GM18507 (cell line): Measurements from ENCODE around the gene NREP.
"Not testable (repeated sequence)": the region's sequence is repeated elsewhere in the genome, so short reads cannot be mapped to it uniquely, and the experiment has no call there.

Experiments used
- DNase-seq: peaks from one replicate; pipeline ENCODE4 v3.0.0; 2011; ENCODE audit warnings: low read depth; ENCODE audit not compliant: insufficient read length; ENCODE audit errors: extremely low spot score
- FAIRE-seq: peaks from 2 replicates; lab custom pipeline; 2011; peaks lifted over from hg19 to GRCh38; lab: Jason Lieb, UNC

NREP gene

DNA sequence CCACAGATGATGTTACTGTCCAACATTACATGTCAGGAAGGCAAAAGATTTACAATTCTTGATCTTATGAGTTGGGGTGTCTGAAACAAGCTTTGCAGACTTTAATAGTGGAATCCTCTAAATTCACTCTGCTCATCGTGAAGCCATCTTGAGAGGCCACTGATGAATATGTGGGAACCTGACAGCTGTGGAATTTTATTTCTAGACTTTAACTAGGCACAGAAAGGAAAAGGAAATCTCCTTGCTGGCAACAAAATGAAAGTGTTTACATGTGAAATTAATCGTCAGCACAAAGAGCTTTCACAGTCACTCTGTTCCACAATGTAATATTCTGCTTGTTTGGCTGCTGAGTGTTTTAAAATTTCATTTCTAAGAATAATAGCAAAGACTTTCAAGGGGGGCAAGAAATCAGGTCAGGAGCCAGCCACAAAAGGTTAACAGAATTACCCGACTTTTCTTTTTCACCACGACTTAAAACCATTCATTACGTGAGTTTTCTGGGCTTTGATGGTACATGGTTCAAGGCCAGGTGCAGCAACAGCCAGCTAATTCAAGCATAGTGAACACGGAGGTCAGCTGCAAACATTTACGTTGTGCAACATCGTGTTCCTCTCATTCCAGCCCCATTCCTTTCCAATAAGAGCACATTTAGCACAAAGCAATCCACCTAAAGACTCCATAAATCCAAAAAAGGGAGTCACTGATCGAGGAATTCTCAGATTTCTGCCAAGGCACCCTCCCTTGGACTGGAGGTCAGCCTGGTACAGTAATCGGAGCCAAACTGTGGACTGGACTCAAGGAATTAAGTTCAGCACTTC, 14.6 kb downstream of the NREP start:
- DNase-seq (no peak), FAIRE-seq (peak; percentile 65)

DNA sequence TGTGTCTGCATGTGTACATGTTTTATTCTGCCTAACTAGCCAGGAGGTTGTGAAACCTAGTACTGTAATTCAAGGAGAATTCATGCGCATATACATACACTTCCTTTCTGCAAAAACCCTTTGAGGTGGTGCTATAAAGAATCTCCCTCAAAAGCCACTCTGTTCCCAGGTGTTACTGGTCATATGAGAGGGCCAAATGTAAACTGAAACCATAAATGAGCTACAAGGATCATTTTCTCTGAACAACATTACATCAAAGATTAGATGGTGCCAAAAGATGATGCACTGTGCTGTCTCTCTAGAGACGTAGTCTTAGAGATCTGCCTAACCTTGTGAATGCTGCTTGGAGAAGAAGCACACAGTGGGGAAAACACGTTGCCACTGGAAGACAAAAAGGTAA, 15.7 kb downstream of the NREP start:
- DNase-seq (no peak), FAIRE-seq (peak; percentile 35)

DNA sequence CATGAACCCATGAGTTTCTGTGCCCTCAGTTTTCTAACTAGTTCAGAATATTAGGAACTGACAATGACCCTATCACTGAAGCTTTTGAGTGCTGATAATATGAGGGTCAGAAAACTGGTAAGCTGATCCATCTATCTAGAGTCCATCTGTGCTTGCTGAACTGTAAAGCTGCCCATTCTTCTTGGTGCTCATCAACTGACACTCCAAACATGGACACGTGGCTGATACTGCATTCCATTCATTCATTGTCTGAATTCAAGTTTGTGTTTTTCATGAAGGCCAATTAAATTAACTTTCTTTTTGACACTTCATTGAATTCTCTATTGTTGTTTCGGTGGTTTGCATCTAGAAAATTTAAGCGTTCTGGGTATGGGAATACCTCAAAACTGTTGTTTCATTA, 17.6 kb downstream of the NREP start:
- DNase-seq = no peak
- FAIRE-seq = no peak

DNA sequence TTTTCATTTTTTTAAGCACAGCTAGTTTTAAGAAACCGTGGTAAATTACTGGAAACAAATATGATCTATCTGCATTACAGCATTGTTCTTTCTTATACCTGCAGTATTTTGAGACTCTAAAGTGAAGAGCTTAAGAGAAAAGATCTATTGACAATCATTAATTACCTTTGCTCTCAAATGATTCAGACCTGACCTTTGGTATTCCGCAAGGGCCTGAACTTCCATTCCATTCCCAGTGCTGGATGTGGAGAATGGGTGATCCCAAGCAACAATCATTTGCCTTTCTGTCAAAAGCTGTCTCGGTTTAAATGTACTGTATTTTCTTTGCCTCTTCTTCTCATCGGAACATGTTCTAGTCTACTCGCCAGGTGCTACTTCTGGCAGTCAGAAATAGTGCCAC, 18.9 kb downstream of the NREP start:
- no peak for DNase-seq
- no peak for FAIRE-seq

DNA sequence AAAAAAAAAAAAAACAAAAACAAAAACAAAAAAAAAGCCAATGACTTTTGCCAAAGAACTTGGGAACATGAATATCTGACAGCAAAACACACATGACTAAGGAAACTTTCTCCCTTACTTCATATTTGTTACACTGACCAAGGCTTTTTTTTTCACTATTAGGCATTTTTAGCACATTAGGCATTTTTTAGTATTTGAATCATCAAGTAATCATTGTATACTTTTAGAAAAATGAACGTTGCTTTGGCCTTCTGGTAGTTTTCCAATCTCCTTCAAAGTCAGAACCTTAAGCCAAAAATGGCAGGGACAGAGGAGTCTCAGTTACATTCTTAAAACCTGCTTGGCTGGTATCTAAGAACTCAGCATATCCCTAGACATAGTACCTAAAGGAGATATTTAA, 19.3 kb downstream of the NREP start:
- DNase-seq = no peak
- FAIRE-seq = no peak

DNA sequence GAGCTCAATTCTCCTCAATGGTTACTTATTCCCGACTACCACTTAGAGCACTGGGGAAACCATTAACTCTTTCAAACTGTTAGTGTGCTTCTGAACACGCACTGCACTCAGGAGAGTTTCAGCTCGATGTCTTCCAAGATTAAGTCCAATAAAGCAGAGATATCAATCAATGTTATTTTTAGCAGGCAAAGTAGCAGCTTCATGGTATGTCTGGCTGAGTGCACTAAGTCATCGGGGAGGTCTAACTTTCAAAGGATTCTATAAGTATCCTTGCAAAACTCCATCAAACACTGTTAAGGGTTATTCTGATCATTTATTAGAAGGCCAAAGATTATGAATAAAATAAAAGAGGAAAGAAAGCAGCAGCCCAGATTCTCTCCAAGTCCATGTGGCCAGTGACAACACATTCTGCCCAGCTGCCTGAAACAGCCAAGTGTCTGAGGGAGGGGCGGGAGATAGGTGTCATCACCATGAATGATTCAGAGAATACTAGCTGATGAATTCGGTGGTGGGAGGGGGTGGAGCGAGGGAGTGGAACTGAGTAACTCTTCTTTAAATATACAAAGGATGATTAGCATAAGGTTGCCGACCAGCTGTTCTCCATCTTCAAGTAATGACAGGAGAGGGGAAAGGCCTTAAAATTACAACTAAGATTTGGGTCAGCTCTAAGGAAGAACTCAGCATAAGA, 21.3 kb downstream of the NREP start:
- DNase-seq (no peak), FAIRE-seq (no peak)

DNA sequence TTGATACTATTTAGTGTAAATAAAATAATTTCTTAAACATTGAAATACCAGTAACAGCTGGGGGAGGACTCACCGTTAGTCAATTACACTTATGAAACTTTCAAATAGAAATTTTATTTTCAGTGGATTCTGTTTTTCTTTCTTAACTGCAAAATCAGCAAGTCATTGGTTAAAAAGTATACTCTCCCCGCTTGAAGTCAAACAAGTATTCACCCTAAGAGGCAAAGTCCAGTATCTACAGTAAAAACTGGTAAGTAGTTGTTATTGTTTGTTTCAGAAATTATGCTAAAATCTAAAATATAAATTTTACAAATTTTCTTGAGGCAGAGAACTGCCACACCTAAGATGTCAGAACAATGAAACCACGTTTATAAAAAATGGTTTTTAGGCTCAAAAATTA, 22.4 kb downstream of the NREP start:
- FAIRE-seq = no peak
- no peak for DNase-seq

DNA sequence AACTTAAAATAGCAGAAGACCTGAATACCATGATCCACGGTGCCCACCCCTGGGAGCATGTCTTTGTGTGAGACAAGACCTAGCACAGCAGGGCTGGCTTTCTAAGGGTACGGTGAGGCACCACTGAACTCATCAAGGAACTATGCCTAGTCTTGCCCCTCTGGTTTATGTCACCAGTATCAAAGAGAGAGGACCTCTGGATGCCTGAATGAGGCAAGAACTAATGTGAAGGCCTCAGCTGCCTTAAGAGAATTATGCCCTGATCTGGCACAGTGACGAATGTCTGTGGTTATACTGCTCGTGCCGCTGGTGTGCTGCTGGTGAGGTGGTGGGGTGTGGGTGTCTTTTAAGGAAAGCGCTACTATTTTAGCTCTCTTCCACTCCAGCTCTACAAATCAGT, 23.0 kb downstream of the NREP start:
- FAIRE-seq (no peak), DNase-seq (no peak)

DNA sequence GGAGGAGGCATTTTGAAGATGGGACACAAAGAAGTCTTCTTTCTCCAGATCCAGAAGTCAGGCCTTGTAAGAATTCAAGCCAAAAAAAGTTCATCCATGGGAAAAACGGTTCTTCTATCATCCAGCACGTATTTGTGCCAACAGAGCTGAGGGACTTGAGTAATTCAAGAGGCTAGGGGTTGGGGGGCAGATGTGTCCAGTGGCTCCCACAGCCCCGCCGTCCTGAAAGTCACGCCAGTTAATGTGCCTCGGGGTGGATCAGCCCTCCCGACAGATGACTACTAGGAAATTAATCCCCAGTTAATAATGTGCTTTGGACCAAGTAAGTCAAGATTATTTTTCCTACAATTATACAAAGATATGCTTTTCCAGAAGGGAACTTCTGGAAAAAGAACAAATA, 23.4 kb downstream of the NREP start:
- no peak for DNase-seq

DNA sequence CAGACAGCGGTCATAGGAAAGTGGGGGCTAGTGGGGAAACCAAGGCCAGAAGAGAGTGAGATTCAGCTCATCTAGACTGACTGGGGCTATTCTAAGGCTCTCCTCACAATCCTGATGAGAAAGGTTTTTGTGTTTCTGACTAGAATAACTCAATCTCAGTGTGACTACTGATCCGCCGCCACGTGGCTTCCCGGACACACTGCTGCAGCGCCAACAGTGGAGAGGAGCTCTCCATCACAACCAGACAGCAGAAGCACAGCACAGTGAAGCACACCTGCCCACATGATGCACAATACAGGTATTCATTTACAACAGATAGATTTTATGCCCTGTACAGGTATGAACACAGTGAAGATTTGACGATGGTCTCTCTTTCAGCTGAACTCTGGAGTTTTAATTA, 25.4 kb downstream of the NREP start:
- FAIRE-seq = no peak
- no peak for DNase-seq

More for the DNA sequence above, 23.4 kb downstream of the NREP start:
- no peak for FAIRE-seq

DNA sequence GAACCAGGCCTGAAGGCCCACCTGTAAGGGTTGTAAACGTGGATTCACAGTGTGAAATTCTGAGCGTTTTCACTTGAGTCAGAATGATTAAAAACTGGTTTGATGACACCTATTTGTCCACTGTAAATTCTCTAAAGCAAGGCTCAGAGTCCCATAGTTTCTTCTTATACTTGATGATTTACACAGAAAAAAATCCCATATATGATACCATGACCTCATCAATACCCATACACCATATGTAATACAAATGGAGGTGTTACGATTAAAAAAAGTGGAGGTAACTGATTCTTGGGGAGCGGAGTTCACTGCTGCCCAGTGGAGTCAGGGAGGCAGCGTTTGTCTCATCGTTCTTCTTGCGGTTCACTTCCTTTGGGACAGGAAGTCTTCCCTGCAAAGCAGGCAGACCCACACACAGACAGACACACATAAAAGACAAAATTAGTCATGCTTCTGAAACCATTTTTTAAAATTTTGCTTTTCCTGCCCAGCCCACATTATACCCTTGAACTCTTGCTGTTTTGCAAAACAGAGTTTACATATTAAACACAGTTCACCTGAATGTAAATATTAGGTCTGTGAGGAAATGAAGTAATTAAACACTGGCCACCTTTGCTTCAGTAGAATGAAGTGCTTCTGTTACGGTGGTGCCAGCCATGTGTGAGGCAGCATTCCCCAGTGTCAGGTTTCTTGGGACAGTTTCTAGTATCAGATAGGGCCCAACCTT, 26.2 kb downstream of the NREP start:
- DNase-seq (no peak), FAIRE-seq (no peak)

DNA sequence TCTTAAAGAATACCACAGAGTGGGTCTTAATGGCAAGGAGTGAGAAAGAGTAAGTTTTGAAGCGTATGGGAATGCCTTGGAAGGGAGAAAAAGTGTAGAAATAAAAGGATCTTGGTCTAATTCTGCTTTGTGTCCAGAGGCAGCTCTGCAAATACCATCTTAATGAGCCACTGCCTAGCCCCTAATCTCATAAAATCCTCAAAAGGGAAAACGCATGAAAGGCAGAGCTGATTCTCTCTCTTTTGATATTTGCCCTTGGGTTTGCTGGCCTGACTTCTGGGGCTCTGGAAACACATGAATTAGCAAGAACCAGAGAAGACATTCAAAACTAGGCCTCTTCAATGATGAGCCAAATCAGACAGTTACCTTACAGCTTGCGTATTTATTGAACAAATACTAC, 28.1 kb downstream of the NREP start:
- FAIRE-seq (no peak), DNase-seq (no peak)

DNA sequence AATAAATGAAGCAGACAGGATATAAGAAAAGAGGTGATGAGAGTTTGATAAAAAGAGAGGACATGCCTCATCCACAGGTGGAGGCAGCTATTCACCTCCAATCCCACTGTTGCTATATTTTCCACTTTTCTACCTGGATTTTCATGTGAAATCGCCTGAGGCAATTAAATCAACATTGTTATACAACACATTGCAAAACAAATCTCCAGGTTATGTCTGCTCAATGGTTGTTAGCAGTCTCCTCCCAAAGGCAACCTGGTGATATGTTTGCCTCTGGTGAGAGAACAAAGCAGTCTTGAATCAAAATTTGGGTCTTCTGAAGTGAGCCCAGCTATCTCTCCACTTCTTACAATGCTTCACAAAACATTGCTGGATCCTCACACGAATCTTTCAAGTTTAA, 30.0 kb downstream of the NREP start:
- no peak for DNase-seq
- no peak for FAIRE-seq

DNA sequence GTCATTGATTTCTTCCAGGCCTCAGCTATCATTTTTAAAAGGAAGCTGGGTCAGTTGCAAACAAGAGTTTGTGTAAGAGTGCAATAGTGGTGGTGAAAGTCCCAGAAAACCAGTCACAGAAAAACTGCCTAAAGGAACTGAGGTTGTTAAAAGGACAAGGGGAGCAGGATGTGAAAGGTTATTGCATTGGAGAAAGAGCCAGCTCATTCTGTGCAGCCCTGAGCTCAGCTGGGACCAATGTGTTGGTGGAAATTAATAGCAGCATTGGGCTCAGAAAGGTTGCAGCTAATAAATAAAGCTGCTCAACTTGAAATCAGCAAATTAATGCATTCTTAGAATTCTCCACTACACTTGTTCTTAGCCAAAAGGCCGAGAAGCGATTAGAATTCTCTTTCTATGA, 34.9 kb downstream of the NREP start:
- DNase-seq (no peak), FAIRE-seq (no peak)

DNA sequence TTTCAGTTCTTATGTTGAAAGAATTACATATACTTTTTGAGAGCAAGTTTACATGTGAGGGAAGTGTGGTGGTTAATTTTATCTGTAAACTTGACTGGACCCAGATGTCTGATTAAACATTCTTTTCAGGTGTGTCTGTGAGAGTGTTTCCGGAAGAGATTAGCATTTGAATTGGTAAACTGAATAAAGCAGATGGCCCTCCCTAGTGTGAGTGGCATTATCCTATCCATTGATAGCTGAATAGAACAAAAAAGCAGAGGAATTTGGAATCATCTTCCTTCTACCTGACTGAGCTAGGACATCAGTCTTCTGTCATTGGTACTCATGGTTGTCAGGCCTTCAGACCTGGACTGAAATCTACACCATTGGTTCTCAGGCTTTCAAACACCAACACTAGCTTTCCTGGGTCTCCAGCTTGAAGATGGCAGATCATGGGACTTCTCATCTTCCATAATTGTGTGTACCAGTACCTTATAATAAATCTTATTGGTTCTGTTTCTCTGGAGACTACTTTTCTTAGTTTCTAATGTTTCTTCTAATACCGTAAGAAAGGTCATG, 36.6 kb downstream of the NREP start:
- FAIRE-seq = no peak
- DNase-seq = no peak

DNA sequence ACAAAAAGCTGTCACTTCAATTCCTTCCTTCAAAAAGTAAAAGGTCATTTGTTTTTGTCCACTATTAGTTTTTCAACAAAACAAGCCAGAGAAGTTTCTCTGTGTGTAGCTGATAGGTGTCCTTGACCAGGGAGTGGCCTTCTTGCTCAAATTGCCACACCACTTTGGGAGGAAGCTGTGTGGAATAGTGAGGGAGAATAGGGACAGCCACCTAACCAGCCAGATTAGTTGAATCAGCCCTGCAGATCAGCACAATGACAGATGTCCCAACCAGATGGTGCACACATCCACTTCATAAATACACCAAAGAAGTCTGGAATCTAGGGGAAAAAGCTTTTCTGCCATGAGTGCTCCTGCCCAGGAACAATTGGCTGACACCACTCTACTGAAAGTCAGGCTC, 37.2 kb downstream of the NREP start:
- DNase-seq = no peak
- FAIRE-seq = no peak

DNA sequence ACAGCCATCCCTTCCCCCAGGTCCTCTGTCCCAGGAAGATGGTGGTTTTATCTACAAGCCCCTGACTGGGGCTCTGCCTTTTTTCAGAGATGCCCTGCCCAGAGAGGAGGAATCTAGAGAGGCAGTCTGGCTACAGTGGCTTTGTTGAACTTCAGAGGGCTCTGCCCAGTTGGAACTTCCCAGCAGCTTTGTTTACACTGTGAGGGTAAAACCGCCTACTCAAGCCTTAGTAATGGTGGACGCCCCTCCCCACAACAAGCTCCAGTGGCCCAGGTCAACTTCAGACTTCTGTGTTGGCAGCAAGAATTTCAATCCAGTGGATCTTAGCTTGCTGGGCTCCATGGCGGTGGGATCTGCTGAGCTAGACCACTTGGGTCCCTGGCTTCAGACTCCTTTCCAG, 40.2 kb downstream of the NREP start:
- not testable (repeated sequence) for FAIRE-seq, DNase-seq

DNA sequence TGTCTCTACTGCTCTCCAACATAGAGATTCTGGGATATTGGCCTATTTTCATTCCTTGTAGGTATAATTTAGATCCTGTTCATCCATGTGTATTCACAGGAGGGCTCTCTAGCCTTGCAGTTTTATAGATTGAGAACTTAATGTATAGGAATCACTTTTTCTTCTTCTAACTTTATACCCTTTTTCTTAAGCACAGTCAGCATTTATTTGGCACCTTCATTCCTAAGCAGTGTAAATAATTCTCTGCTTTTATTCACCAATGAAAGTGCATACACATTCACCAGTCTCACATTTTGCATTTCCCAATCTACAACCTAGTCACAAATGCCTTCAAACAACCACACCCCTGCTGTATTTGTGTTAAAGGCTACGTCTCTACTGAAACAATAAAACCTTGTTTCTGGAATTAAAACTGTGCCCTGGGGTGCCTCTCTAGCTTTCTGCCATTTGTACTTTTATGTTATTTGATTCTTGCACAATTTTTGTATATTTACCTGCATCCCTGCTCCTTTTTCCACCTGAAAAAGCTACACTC, 49.3 kb downstream of the NREP start:
- no peak for DNase-seq
- FAIRE-seq = no peak

DNA sequence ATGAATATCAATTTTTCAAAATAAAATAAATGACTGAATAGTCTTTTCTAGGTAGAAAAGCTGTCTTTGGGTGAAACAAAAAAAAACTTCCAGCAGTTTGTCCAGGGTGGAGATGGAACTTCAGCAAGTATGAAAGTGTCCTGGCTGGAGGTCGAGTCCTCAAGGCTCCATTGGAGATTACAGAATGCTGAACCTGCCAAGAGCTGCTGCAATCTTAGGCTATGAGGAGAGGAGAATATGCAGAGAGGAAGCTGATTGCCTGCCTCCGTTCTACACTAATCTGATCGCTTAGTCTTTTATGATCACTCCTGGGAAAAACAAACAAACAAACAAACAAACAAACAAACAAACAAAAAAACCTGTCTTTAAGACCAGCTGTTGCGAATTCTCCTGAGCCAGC, 50.6 kb downstream of the NREP start:
- DNase-seq (no peak), FAIRE-seq (no peak)

DNA sequence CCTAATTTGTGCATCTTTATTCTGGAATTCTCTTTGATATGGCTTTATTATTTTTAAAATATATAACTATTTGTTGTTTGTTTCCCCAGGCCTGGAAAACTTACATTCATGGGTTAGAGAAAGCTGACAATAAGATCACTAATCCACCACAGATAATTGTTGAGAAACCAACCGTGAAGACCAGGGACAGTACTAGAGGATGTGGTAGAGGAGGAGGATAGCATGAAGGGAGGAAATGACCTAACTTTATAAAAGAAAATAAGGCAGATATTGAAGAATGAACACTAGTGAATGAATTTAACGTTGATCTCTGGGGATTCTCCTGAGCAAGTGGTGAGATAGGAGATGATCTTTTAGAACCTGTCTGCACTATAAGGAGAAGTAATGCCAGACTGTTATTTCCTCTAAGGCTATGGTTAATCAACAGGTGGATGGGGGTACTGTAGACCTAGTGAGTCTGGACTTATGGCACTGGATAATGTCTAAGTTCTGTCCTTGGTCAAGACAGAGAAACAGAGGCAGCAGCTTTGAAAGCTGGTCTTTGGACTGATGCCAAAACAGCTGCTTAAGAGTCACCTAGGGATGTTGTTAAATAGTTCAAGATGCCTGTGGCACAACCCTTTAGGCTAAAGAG, 52.4 kb downstream of the NREP start:
- no peak for DNase-seq
- peak; percentile 66 for FAIRE-seq
